Measurements from ENCODE around the gene PSMA8.

The PSMA8 gene

GRCh38 chr18:26133652-26134051, at the start of gene PSMA8:
PSMA8 (plus strand) TSS chr18:26133869; CDS start chr18:26133966, 97 bp downstream.
- DNase-seq (ENCODE audit: extremely low read depth, low read depth) = no peak
- H3K4me3 ChIP-seq (replicated peaks; ENCODE audit: low read depth, low read length) = no peak within 1 kb of the TSS
- no peak for TF ChIP-seq CTCF (IDR thresholded peaks at IDR 0.05; ENCODE audit: low read depth, low read length, missing control alignments)

GRCh38 chr18:26085056-26085455, 48.6 kb upstream of the PSMA8 start:
- H3K4me3 ChIP-seq (replicated peaks; ENCODE audit: low read depth, low read length) = no peak overlapping the region
- TF ChIP-seq CTCF (IDR thresholded peaks at IDR 0.05; ENCODE audit: low read depth, low read length, missing control alignments) = no peak
- DNase-seq (ENCODE audit: extremely low read depth, low read depth) = no peak

GRCh38 chr18:26086959-26087358, 46.7 kb upstream of the PSMA8 start:
- H3K4me3 ChIP-seq (replicated peaks; ENCODE audit: low read depth, low read length) = no peak overlapping the region
- no peak for TF ChIP-seq CTCF (IDR thresholded peaks at IDR 0.05; ENCODE audit: low read depth, low read length, missing control alignments)
- DNase-seq (ENCODE audit: extremely low read depth, low read depth) = no peak

GRCh38 chr18:26088487-26088886, 45.2 kb upstream of the PSMA8 start:
- no peak for TF ChIP-seq CTCF (IDR thresholded peaks at IDR 0.05; ENCODE audit: low read depth, low read length, missing control alignments)
- peak overlapping the region; percentile 88 for H3K4me3 ChIP-seq (replicated peaks; ENCODE audit: low read depth, low read length)
- DNase-seq (ENCODE audit: extremely low read depth, low read depth) = no peak

- DNase-seq (ENCODE audit: extremely low read depth, low read depth) = no peak
- no peak for TF ChIP-seq CTCF (IDR thresholded peaks at IDR 0.05; ENCODE audit: low read depth, low read length, missing control alignments)
- peak overlapping the region; percentile 88 for H3K4me3 ChIP-seq (replicated peaks; ENCODE audit: low read depth, low read length)
These were observed 44.2 kb upstream of the PSMA8 start for GRCh38 chr18:26089293-26090129.

GRCh38 chr18:26090130-26091046, 43.3 kb upstream of the PSMA8 start, which contains the start of gene SS18:
SS18 (minus strand) TSS chr18:26090613; CDS start chr18:26090569, 44 bp downstream.
- H3K4me3 ChIP-seq (replicated peaks; ENCODE audit: low read depth, low read length) = peak within 1 kb of the TSS; percentile 88
- no peak for TF ChIP-seq CTCF (IDR thresholded peaks at IDR 0.05; ENCODE audit: low read depth, low read length, missing control alignments)
- peak; percentile 63 for DNase-seq (ENCODE audit: extremely low read depth, low read depth)

All from HFF-Myc (cell line).